GM21367 (cell line): ENCODE results near the gene ARID1B.

ENCODE experiments used
- ATAC-seq: cut with Tn5 transposase; IDR thresholded peaks from one replicate; pipeline ENCODE4 v1.9.1; 2021; ENCODE audit not compliant: unreplicated experiment

ARID1B gene

GRCh38 chr6:157117431-157118095 lies 340.4 kb downstream of the ARID1B start:
- ATAC-seq = no peak

GRCh38 chr6:157119502-157120027 lies 342.4 kb downstream of the ARID1B start:
- ATAC-seq = no peak

DNA sequence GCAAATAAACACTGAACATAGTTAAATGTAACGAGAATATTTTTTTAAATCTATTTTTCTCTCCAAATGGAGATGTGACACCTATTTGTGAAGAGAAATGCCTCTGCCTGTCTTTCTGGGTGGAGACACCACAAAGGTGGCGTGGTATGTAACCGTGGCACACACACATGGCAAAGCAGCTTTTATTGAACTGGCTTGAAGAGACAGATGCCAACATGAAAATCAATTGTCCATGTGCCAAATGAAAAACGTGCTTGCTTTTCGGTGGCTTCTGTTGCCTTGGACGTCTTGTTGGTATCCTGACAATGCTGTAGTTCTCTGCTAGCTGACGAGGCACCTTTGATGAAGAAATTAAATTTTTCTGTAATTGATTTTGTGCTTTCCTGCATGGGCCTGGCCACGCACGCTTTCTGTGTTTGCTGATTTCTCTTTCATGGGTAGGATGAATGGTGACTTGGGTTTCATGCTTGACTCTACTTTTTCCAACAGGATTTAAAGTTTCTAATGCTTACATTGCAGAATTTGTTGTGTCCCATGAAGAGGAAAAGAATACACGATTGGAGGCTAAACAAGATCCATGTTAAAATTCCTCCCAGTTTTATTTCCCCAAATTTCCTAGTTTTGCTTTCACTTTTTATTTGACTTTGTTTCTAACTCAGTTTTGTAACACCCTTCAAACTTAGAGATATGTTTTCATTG lies 343.5 kb downstream of the ARID1B start:
- ATAC-seq = no peak

DNA sequence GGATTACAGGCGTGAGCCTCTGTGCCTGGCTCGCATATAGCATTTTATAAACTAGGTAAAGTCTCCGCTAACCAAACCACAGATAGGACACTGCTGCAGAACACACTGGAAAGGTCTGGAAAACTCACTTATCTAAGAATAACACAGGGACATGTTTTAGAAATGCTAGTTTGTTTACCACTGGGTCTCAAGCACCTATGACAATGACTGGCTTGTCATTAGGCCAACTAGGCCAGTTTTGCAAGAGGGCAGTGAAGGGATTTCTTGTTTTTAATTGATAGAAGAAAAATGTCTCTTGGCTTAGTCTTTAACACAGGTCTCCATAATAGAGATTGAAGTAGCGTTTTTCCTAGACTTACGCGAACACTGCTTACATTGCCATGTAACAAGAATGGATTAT lies 344.7 kb downstream of the ARID1B start:
- no peak for ATAC-seq

- ATAC-seq = no peak
These were observed 346.1 kb downstream of the ARID1B start for GRCh38 chr6:157123234-157123633.

- no peak for ATAC-seq
These were observed 347.5 kb downstream of the ARID1B start for GRCh38 chr6:157124485-157125254.

DNA sequence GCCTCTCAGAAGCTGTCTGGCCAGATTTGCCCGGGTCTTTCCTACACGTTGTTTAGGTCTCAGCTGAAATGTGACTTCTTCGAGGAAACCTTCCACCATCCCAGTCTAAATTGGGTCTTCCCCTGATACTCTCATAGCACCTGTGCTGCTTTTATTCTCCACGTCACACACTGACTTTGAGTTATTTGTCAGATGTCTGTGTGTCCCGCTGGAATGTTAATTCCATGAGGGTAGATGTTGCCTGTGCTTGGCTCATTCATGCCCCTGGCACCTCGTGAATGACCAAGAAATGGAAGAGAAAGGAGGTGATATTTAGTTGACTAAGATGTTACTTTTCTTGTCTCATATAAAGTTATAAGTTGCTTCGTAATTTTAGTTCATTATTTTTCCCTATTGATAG lies 348.4 kb downstream of the ARID1B start:
- no peak for ATAC-seq

DNA sequence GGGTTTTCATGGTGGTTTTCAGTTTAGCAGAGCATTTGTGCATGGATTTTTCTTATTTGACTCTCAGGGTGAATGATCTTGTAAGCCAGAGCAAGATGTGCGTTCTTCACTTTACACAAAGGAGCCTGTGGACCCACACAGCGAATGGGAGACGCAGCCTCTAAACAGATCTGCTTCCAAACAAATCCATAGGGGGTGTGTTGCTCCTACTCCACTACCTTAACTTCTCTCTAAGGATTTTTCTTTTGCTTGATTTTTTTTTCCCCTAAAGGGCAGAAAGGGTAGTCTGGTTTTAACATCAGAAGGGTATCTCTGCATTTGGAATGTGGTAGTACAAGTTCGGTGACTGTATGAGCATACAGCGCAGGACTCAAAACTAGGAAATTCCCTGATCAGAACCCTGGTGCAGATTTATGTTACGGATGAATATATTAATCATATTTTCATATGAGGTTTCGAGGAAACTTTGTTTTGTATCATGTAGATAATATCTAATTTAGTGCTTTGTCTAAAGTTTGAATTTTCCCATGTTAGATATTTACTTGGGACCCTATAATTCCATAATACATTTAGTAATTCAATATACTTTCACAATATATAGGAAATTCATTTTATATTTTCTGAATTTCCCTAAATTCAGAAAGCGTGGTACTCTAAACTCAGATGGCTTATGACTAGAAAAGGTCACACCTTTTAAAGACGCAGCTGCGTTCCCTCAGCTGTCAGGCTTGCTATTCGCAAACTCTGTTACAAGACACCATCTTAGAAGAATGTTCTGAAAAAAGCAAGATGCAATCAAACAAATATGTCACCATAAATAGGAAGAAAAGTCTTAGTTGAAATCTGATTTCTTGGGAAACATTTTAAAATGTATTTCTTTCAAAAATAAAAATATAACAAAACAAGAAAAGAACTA lies 349.3 kb downstream of the ARID1B start:
- ATAC-seq = no peak

GRCh38 chr6:157128235-157128775 lies 351.1 kb downstream of the ARID1B start:
- no peak for ATAC-seq

DNA sequence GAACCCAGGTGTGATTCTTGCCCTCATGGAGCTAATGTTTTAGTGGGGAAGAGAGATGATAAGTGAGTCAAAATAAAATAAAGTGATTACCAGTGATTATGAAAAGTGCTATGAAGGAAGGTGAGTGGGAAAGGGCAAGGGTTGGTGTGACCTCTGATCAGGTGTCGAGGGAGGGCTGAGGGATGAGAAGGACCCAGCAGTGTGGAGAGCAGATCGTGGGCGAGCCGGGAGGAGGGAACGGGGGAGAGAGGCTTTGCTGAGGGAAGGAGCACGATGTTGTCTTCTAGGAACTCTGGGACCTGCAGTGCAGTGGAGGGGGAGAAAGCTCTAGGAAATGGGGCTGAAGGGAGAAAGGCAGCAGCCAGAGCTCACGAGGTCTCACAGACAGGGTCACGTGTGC lies 354.1 kb downstream of the ARID1B start:
- ATAC-seq = no peak

DNA sequence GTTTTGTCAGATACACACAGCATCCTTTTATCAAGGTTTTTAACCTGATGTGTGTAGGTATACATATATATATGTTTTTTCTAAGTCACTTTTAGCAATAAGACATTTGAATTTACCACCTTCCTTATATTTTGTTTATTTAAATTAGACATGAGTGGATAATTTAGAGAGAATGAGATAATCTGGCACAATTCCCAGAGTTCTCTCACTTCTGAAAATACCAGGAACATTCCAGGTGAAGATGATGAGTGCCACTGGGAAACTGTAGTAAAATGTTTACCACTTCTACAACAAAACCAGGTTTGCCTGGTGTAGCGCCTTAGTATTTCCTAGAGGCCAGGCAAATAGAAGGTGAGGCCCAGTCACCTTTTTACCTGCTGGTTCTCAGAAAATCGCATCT lies 356.7 kb downstream of the ARID1B start:
- no peak for ATAC-seq

DNA sequence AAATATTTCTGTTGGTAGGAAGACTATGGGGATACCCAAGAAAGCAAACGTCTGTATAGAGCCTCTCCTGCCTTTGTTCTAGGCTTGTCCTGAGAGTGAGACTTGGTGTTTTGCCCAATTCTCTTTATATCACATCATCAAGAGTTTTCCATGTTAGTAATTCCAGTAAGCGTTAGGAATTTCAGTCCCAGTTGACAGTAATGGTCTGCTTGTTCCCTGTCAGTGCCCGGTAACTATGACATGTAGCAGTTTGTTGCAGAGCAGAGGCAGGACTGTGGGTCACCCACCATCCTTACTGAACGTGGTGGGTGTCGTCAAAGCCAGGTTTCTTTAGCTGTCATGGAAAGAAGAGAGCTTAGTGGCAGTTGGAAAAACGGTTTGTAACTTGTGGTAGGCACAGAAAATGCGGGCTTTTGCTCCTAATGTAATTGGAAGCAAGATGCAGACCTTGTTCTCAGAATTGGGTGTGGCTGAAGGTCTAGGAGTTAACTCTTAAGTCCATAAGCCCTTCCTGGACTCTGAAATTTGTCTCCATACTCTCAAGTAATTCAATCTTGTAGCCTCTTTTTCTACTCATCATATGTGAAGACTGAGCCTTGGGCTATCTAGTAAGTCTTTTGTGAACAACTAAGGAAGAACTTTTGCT lies 357.3 kb downstream of the ARID1B start:
- ATAC-seq = no peak

GRCh38 chr6:157135691-157136090 lies 358.5 kb downstream of the ARID1B start:
- ATAC-seq = no peak

GRCh38 chr6:157137501-157137900 lies 360.3 kb downstream of the ARID1B start:
- no peak for ATAC-seq

DNA sequence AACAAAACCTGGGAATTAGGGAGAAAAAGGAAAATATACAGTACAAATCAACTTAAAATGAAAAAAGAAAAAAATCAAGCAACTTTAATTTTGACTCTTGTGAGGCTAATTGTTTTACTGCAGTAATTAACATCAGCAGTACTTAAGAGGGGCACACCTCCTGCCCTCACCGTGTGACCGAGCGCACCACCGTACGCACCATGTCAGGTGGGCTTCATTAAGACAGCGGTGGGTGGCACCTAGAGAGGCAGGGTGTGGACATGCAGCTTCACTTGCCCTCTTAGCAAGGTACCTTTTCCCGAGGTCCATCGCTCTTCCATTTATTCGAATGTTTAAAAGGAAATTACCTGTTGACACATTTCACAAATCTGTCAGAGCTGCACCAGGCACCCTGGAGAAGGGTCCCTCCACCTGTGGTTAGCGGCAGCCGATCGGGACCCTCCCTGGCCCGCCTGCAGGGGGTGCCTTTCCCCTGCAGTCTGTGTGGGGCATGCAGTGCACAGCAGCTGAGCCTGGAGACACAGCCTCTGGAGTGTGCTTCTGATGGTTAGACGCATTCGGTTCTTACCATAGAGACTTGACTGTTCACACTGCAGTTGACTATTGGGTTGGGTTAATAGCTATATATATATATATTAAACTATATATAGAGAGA lies 362.0 kb downstream of the ARID1B start:
- no peak for ATAC-seq

DNA sequence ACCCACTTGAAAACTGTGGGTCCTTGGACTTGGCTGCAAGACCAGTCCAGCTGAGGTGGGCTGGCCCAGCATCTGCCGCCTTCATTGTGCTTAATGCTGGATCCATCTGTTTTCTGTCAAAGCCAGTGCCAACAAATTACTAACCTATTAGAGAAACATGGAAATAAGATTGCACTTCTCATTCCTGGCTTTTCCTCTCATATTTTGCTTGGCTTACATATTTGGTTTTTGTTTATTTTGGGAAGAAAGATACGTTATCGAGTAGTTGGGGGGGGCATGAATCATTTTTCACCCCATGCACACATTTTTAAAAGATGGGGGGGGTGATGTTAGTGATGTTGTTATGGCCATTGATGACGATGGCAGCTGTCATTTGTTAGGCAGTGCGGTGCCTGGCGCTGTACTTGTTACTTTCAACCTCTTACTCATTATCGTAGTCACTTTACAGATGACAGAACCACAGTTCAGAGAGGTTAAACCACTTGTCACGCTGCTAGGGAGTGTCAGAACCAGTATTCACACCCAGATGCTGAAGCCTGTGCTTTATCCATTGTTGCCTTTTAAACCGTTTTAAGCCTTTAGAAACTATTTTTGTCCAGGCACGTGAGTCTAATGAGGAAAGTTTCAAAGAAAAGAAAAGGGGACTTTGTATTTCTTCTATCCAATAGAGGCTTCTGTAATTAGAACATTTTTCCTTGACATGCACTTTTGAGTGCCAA lies 366.2 kb downstream of the ARID1B start:
- ATAC-seq = no peak

- no peak for ATAC-seq
These were observed 367.0 kb downstream of the ARID1B start for GRCh38 chr6:157143890-157144798.
